Rectal smooth muscle tissue (tissue), 1 donor: ENCODE data around the gene CEP83.

Experiments
- H3K27ac ChIP-seq: one replicate; pipeline ENCODE4 v1.7.0; 2013; ENCODE audit warnings: low read depth, low read length, inconsistent platforms
- H3K27me3 ChIP-seq: one replicate; pipeline ENCODE4 v1.7.0; 2013; ENCODE audit warnings: low read length; ENCODE audit not compliant: control insufficient read depth, insufficient read depth
- H3K36me3 ChIP-seq: one replicate; pipeline ENCODE4 v1.7.0; 2013; ENCODE audit warnings: low read length; ENCODE audit not compliant: control insufficient read depth, insufficient read depth
- H3K4me1 ChIP-seq: one replicate; pipeline ENCODE4 v1.7.0; 2013; ENCODE audit warnings: low read length; ENCODE audit not compliant: control insufficient read depth, insufficient read depth
- H3K4me3 ChIP-seq: one replicate; pipeline ENCODE4 v1.7.0; 2013; ENCODE audit warnings: low read length
- H3K9ac ChIP-seq: one replicate; pipeline ENCODE4 v1.7.0; 2013; ENCODE audit warnings: low read length

Gene CEP83

GRCh38 chr12:94286583-94287244, 173.0 kb downstream of the CEP83 start:
- no peak overlapping the region for H3K9ac ChIP-seq
- H3K27ac ChIP-seq, result no peak overlapping the region

GRCh38 chr12:94285943-94286582, 173.6 kb downstream of the CEP83 start:
- Histone ChIP-seq H3K9ac (no peak overlapping the region), H3K27me3 (no peaks in the 10 kb centered on the region), H3K36me3 (no peaks in the 10 kb centered on the region), H3K27ac (no peak overlapping the region), H3K4me3 (no peak overlapping the region), H3K4me1 (peaks cover 8% of the 10 kb centered on the region)

More at GRCh38 chr12:94286583-94287244, 173.0 kb downstream of the CEP83 start:
- no peaks in the 10 kb centered on the region for H3K36me3 ChIP-seq
- no peaks in the 10 kb centered on the region for H3K27me3 ChIP-seq
- H3K4me3 ChIP-seq, result no peak overlapping the region
- peaks cover 8% of the 10 kb centered on the region for H3K4me1 ChIP-seq

- Histone ChIP-seq H3K27ac (no peak overlapping the region), H3K4me3 (no peak overlapping the region), H3K9ac (no peak overlapping the region), H3K4me1 (peaks cover 8% of the 10 kb centered on the region), H3K27me3 (no peaks in the 10 kb centered on the region), H3K36me3 (no peaks in the 10 kb centered on the region)
Observed at GRCh38 chr12:94284859-94285258, 174.8 kb downstream of the CEP83 start.

GRCh38 chr12:94284046-94284445, 175.6 kb downstream of the CEP83 start:
- no peak overlapping the region for H3K4me3 ChIP-seq
- no peaks in the 10 kb centered on the region for H3K36me3 ChIP-seq
- H3K27me3 ChIP-seq, result no peaks in the 10 kb centered on the region
- H3K4me1 ChIP-seq, result no peaks in the 10 kb centered on the region
- no peak overlapping the region for H3K27ac ChIP-seq
- no peak overlapping the region for H3K9ac ChIP-seq

GRCh38 chr12:94282675-94283074, 177.0 kb downstream of the CEP83 start:
- H3K27me3 ChIP-seq, result no peaks in the 10 kb centered on the region
- no peaks in the 10 kb centered on the region for H3K4me1 ChIP-seq
- H3K4me3 ChIP-seq, result no peak overlapping the region
- no peaks in the 10 kb centered on the region for H3K36me3 ChIP-seq
- no peak overlapping the region for H3K27ac ChIP-seq
- H3K9ac ChIP-seq, result no peak overlapping the region

- Histone ChIP-seq H3K9ac (no peak overlapping the region), H3K4me1 (no peaks in the 10 kb centered on the region), H3K36me3 (no peaks in the 10 kb centered on the region), H3K27ac (no peak overlapping the region), H3K27me3 (no peaks in the 10 kb centered on the region), H3K4me3 (no peak overlapping the region)
Observed at GRCh38 chr12:94280063-94280462, 179.6 kb downstream of the CEP83 start.

GRCh38 chr12:94277426-94278000, 182.2 kb downstream of the CEP83 start:
- no peaks in the 10 kb centered on the region for H3K4me1 ChIP-seq
- no peak overlapping the region for H3K9ac ChIP-seq
- no peak overlapping the region for H3K27ac ChIP-seq
- H3K4me3 ChIP-seq, result no peak overlapping the region
- H3K27me3 ChIP-seq, result no peaks in the 10 kb centered on the region
- no peaks in the 10 kb centered on the region for H3K36me3 ChIP-seq

- no peak overlapping the region for H3K9ac ChIP-seq
Observed at GRCh38 chr12:94276725-94277124, 182.9 kb downstream of the CEP83 start.

GRCh38 chr12:94273272-94273671, 186.4 kb downstream of the CEP83 start:
- Histone ChIP-seq H3K9ac (no peak overlapping the region), H3K4me1 (no peaks in the 10 kb centered on the region), H3K4me3 (no peak overlapping the region), H3K36me3 (no peaks in the 10 kb centered on the region), H3K27me3 (no peaks in the 10 kb centered on the region), H3K27ac (no peak overlapping the region)

More at GRCh38 chr12:94276725-94277124, 182.9 kb downstream of the CEP83 start:
- Histone ChIP-seq H3K4me1 (no peaks in the 10 kb centered on the region), H3K27ac (no peak overlapping the region), H3K36me3 (no peaks in the 10 kb centered on the region), H3K4me3 (no peak overlapping the region), H3K27me3 (no peaks in the 10 kb centered on the region)

GRCh38 chr12:94272280-94272679, 187.4 kb downstream of the CEP83 start:
- no peaks in the 10 kb centered on the region for H3K4me1 ChIP-seq
- no peak overlapping the region for H3K4me3 ChIP-seq
- no peak overlapping the region for H3K9ac ChIP-seq
- H3K27me3 ChIP-seq, result no peaks in the 10 kb centered on the region
- no peak overlapping the region for H3K27ac ChIP-seq
- no peaks in the 10 kb centered on the region for H3K36me3 ChIP-seq

GRCh38 chr12:94271351-94271750, 188.3 kb downstream of the CEP83 start:
- Histone ChIP-seq H3K4me3 (no peak overlapping the region), H3K9ac (no peak overlapping the region), H3K27me3 (no peaks in the 10 kb centered on the region), H3K27ac (no peak overlapping the region), H3K4me1 (no peaks in the 10 kb centered on the region), H3K36me3 (no peaks in the 10 kb centered on the region)

GRCh38 chr12:94269316-94269999, 190.2 kb downstream of the CEP83 start:
- Histone ChIP-seq H3K4me1 (no peaks in the 10 kb centered on the region), H3K9ac (no peak overlapping the region), H3K27ac (no peak overlapping the region), H3K27me3 (no peaks in the 10 kb centered on the region), H3K36me3 (no peaks in the 10 kb centered on the region), H3K4me3 (no peak overlapping the region)
